OCI-LY7 (cell line): Measurements from ENCODE around the gene RAD51AP2.

Experiments
- EZH2phosphoT487 ChIP-seq: fragments of 200-600 bp; sonication (generic); IDR thresholded peaks from 2 replicates; pipeline ENCODE4 v1.6.1; 2018; ENCODE audit warnings: low read depth, borderline replicate concordance, mild to moderate bottlenecking, mixed run types, antibody characterized with exemption, low read length, moderate library complexity, mixed read lengths
- TF ChIP-seq, protein P1 (sequence below): fragments of 200-600 bp; sonication (generic); conservative IDR thresholded peaks from 2 replicates; pipeline ENCODE4 v1.5.1; 2014; ENCODE audit warnings: mild to moderate bottlenecking, antibody characterized with exemption, low read length, moderate library complexity, mixed read lengths

GRCh38 chr2:17529771-17530170 is 11.5 kb upstream of the RAD51AP2 start:
- TF ChIP-seq, protein P1, sequence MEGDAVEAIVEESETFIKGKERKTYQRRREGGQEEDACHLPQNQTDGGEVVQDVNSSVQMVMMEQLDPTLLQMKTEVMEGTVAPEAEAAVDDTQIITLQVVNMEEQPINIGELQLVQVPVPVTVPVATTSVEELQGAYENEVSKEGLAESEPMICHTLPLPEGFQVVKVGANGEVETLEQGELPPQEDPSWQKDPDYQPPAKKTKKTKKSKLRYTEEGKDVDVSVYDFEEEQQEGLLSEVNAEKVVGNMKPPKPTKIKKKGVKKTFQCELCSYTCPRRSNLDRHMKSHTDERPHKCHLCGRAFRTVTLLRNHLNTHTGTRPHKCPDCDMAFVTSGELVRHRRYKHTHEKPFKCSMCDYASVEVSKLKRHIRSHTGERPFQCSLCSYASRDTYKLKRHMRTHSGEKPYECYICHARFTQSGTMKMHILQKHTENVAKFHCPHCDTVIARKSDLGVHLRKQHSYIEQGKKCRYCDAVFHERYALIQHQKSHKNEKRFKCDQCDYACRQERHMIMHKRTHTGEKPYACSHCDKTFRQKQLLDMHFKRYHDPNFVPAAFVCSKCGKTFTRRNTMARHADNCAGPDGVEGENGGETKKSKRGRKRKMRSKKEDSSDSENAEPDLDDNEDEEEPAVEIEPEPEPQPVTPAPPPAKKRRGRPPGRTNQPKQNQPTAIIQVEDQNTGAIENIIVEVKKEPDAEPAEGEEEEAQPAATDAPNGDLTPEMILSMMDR: no peak
- no peak for TF ChIP-seq EZH2phosphoT487
